HG03342 (cell line): ENCODE data around the gene COL4A1.
"Not testable (repeated sequence)": the region's sequence is repeated elsewhere in the genome, so short reads cannot be mapped to it uniquely, and the experiment has no call there.

ENCODE experiments used
- ATAC-seq: cut with Tn5 transposase; IDR thresholded peaks from one replicate; pipeline ENCODE4 v1.9.1; 2021; ENCODE audit warnings: mild to moderate bottlenecking, moderate library complexity; ENCODE audit not compliant: unreplicated experiment

The COL4A1 gene

GRCh38 chr13:110124201-110124940 is 182.6 kb downstream of the COL4A1 start:
- no peak for ATAC-seq

- ATAC-seq = no peak
These were observed 183.7 kb downstream of the COL4A1 start for GRCh38 chr13:110123041-110123809.

- ATAC-seq = no peak
These were observed 185.4 kb downstream of the COL4A1 start for GRCh38 chr13:110121422-110122083.

GRCh38 chr13:110119935-110120905 is 186.7 kb downstream of the COL4A1 start:
- no peak for ATAC-seq

- ATAC-seq = no peak
These were observed 188.9 kb downstream of the COL4A1 start for GRCh38 chr13:110118106-110118505.

GRCh38 chr13:110116072-110116487 is 190.9 kb downstream of the COL4A1 start:
- peak; percentile 84 for ATAC-seq

- ATAC-seq = no peak
These were observed 191.4 kb downstream of the COL4A1 start for GRCh38 chr13:110115591-110115990.

GRCh38 chr13:110114316-110114715 is 192.6 kb downstream of the COL4A1 start:
- ATAC-seq = no peak

GRCh38 chr13:110113284-110113764 is 193.6 kb downstream of the COL4A1 start:
- ATAC-seq = no peak

- not testable (repeated sequence) for ATAC-seq
These were observed 194.6 kb downstream of the COL4A1 start for GRCh38 chr13:110112379-110112778.

GRCh38 chr13:110110783-110111182 is 196.2 kb downstream of the COL4A1 start:
- no peak for ATAC-seq

- ATAC-seq = no peak
These were observed 197.0 kb downstream of the COL4A1 start for GRCh38 chr13:110109910-110110309.

GRCh38 chr13:110109140-110109783 is 197.7 kb downstream of the COL4A1 start:
- ATAC-seq = no peak

GRCh38 chr13:110108348-110109139 is 198.4 kb downstream of the COL4A1 start:
- ATAC-seq = no peak

GRCh38 chr13:110107568-110108347 is 199.2 kb downstream of the COL4A1 start:
- no peak for ATAC-seq

GRCh38 chr13:110106726-110107125 is 200.2 kb downstream of the COL4A1 start:
- no peak for ATAC-seq

GRCh38 chr13:110105136-110105535 is 201.8 kb downstream of the COL4A1 start:
- no peak for ATAC-seq

- ATAC-seq = no peak
These were observed 203.4 kb downstream of the COL4A1 start for GRCh38 chr13:110103534-110103933.
